ENCODE results near the gene ARHGAP18. TPM values are rescaled to one million over a fixed set of nuclear protein-coding genes. Genes with fewer than 3 reads are reported as not detected.
A peak's percentile ranks its signal among the peaks of the same experiment; 100 is the strongest.

Gene ARHGAP18
- total and polyA plus RNA-seq, 2 of the 13 experiments (the other 11 are each of a cell fraction or from before 2014, with no cell fraction given), result 58.2 to 115 TPM

GRCh38 chr6:129695373-129696027 is 14.5 kb downstream of the ARHGAP18 start (continued):
- no peak for TF ChIP-seq ZSCAN22 (CRISPR knock-in tag; IDR thresholded peaks at IDR 0.05)
- no peak for TF ChIP-seq SMARCE1 (IDR thresholded peaks at IDR 0.05; ENCODE audit: borderline replicate concordance)
- TF ChIP-seq ZIK1 (CRISPR knock-in tag; IDR thresholded peaks at IDR 0.05; ENCODE audit: borderline replicate concordance, low read depth), result no peak
- no peak for TF ChIP-seq GLMP (CRISPR knock-in tag; IDR thresholded peaks at IDR 0.05; ENCODE audit: borderline replicate concordance)
- TF ChIP-seq ZBTB26 (CRISPR knock-in tag; IDR thresholded peaks at IDR 0.05; ENCODE audit: borderline replicate concordance), result no peak
- TF ChIP-seq HMGXB4 (CRISPR knock-in tag; IDR thresholded peaks at IDR 0.05; ENCODE audit: borderline replicate concordance in 1 of 2, low read depth in 1 of 2), result peak in 1 of 2 experiments; percentile 54; a peak in 2 of 4 replicates
- TF ChIP-seq GMEB2 (CRISPR knock-in tag; IDR thresholded peaks at IDR 0.05; ENCODE audit: low read depth), result no peak
- TF ChIP-seq ZNF24 (IDR thresholded peaks at IDR 0.05), result no peak
- TF ChIP-seq ZNF782 (CRISPR knock-in tag; IDR thresholded peaks at IDR 0.05; ENCODE audit: borderline replicate concordance), result no peak
- TF ChIP-seq USF2 (IDR thresholded peaks at IDR 0.05; ENCODE audit: low read depth, low read length), result no peak
- no peak for TF ChIP-seq USF2 (CRISPR knock-in tag; IDR thresholded peaks at IDR 0.05; ENCODE audit: borderline replicate concordance)
- TF ChIP-seq ZNF674 (CRISPR knock-in tag; IDR thresholded peaks at IDR 0.05; ENCODE audit: low read depth), result no peak
- no peak for TF ChIP-seq ZNF496 (CRISPR knock-in tag; IDR thresholded peaks at IDR 0.05; ENCODE audit: insufficient replicate concordance)
- TF ChIP-seq SMAD3 (CRISPR knock-in tag; IDR thresholded peaks at IDR 0.05), result no peak
- TF ChIP-seq FOXA3 (CRISPR knock-in tag; IDR thresholded peaks at IDR 0.05), result peak; percentile 80
- TF ChIP-seq NFYB (CRISPR knock-in tag; IDR thresholded peaks at IDR 0.05), result no peak
- TF ChIP-seq TFDP2 (CRISPR knock-in tag; IDR thresholded peaks at IDR 0.05), result no peak
- no peak for TF ChIP-seq RARG (CRISPR knock-in tag; IDR thresholded peaks at IDR 0.05; ENCODE audit: low read depth)
- no peak for TF ChIP-seq TAF15 (IDR thresholded peaks at IDR 0.05; ENCODE audit: low read depth, low read length, poor library complexity, severe bottlenecking)
